ENCODE results near the gene CCT8.

GRCh38 chr21:29029524-29029923 lies 43.9 kb downstream of the CCT8 start:
- TF ChIP-seq ZNF70 (CRISPR knock-in tag; IDR thresholded peaks at IDR 0.05): no peak
- no peak for TF ChIP-seq RARB (CRISPR knock-in tag; IDR thresholded peaks at IDR 0.05)
- no peak for TF ChIP-seq TCF4 (CRISPR knock-in tag; IDR thresholded peaks at IDR 0.05; ENCODE audit: borderline replicate concordance)
- no peak for TF ChIP-seq ZFP30 (CRISPR knock-in tag; IDR thresholded peaks at IDR 0.05)
- no peak for TF ChIP-seq CREB5 (CRISPR knock-in tag; IDR thresholded peaks at IDR 0.05; ENCODE audit: low read depth)
- no peak for TF ChIP-seq ZC3H10 (CRISPR knock-in tag; IDR thresholded peaks at IDR 0.05)
- no peak for TF ChIP-seq ZNF565 (CRISPR knock-in tag; conservative IDR thresholded peaks at IDR 0.05; ENCODE audit: low read depth)
- no peak for TF ChIP-seq GLIS3 (CRISPR knock-in tag; IDR thresholded peaks at IDR 0.05)
